GM23248 (cell line): Measurements from ENCODE around the gene SH3PXD2A. TPM values are rescaled to one million over a fixed set of nuclear protein-coding genes. Genes with fewer than 3 reads are reported as not detected.

Source experiments
- DNase-seq: peaks from one replicate; pipeline ENCODE4 v3.0.0-alpha.2; 2015
- H2AFZ ChIP-seq: fragments of 200-600 bp; sonication (generic); 2 replicates; pipeline ENCODE4 v1.6.1; 2016; ENCODE audit warnings: antibody characterized with exemption
- H3F3A ChIP-seq: fragments of 200-600 bp; sonication (generic); 2 replicates; pipeline ENCODE4 v1.6.1; 2016; ENCODE audit warnings: mild to moderate bottlenecking, antibody characterized with exemption, mixed run types; ENCODE audit not compliant: insufficient read depth
- H3K27ac ChIP-seq: fragments of 200-600 bp; sonication (generic); 2 replicates; pipeline ENCODE4 v1.5.1; 2016; ENCODE audit warnings: mild to moderate bottlenecking
- H3K27me3 ChIP-seq: fragments of 200-600 bp; sonication (generic); replicated peaks from 2 replicates; pipeline ENCODE4 v1.6.1; 2016; ENCODE audit warnings: mild to moderate bottlenecking; ENCODE audit not compliant: insufficient read depth
- H3K36me3 ChIP-seq: fragments of 200-600 bp; sonication (generic); 2 replicates; pipeline ENCODE4 v1.6.1; 2016; ENCODE audit warnings: low read depth, mild to moderate bottlenecking
- H3K4me1 ChIP-seq: fragments of 200-600 bp; sonication (generic); 2 replicates; pipeline ENCODE4 v1.6.1; 2016; ENCODE audit warnings: mild to moderate bottlenecking; ENCODE audit not compliant: insufficient read depth
- H3K4me2 ChIP-seq: fragments of 200-600 bp; sonication (generic); one replicate; pipeline ENCODE4 v1.6.1; 2016; ENCODE audit warnings: mild to moderate bottlenecking; ENCODE audit not compliant: unreplicated experiment
- H3K4me3 ChIP-seq: fragments of 200-600 bp; sonication (generic); 2 replicates; pipeline ENCODE4 v1.5.1; 2016; ENCODE audit warnings: mild to moderate bottlenecking
- H3K79me2 ChIP-seq: fragments of 200-600 bp; sonication (generic); 2 replicates; pipeline ENCODE4 v1.6.1; 2016; ENCODE audit warnings: mild to moderate bottlenecking; ENCODE audit not compliant: insufficient read depth
- H3K9ac ChIP-seq: fragments of 200-600 bp; sonication (generic); 2 replicates; pipeline ENCODE4 v1.6.1; 2016; ENCODE audit warnings: mild to moderate bottlenecking
- H3K9me2 ChIP-seq: fragments of 200-600 bp; sonication (generic); 2 replicates; pipeline ENCODE4 v1.6.1; 2016; ENCODE audit warnings: mixed run types, mild to moderate bottlenecking, moderate library complexity; ENCODE audit not compliant: insufficient read depth
- H3K9me3 ChIP-seq: fragments of 200-600 bp; sonication (generic); one replicate; pipeline ENCODE4 v1.6.1; 2017; ENCODE audit warnings: low read depth
- H4K20me1 ChIP-seq: fragments of 200-600 bp; sonication (generic); 2 replicates; pipeline ENCODE4 v1.6.0; 2016; ENCODE audit not compliant: insufficient read depth
- EZH2 ChIP-seq: fragments of 200-600 bp; sonication (generic); IDR thresholded peaks from 2 replicates; pipeline ENCODE4 v1.6.1; 2018; ENCODE audit warnings: antibody characterized with exemption, mild to moderate bottlenecking; ENCODE audit not compliant: insufficient read depth, poor library complexity, severe bottlenecking
- EZH2phosphoT487 ChIP-seq: fragments of 200-600 bp; sonication (generic); IDR thresholded peaks from 2 replicates; pipeline ENCODE4 v1.6.1; 2018; ENCODE audit warnings: antibody characterized with exemption, moderate library complexity, mild to moderate bottlenecking, low read depth; ENCODE audit not compliant: insufficient read depth
- WGBS, 2 experiments: methylation state at CpG; one replicate each; pipeline ENCODE4 v1.1.6; 2015 to 2017; ENCODE audit warnings: low lambda C conversion rate in 2 of 2, low coverage in 1 of 2; ENCODE audit errors: missing lambda C conversion rate in 2 of 2; 5-methylcytosine and 5-hydroxymethylcytosine counted together
- in situ Hi-C: fragments of 300-500 bp; cut with MboI; formaldehyde crosslinking; loops from 2 replicates; pipeline ENCODE4 v1.15.0; 2020
- polyA plus RNA-seq: library from polyadenylated mRNA; unstranded; fragments of >200 nt; fragmentation: Nextera tagmentation; extraction: Ambion mirVana; gene quantifications from 2 replicates; pipeline ENCODE4 v1.2.1, GENCODE V29; 2016
- total RNA-seq: library from RNA; depleted of rRNA; stranded (reverse); fragments of >200 nt; shearing (Covaris generic); gene quantifications from 2 replicates; pipeline ENCODE4 v1.2.3, GENCODE V29; 2014

SH3PXD2A gene
- total and polyA plus RNA-seq, 2 experiments from 2014 or later, result 34.0 to 58.0 TPM

GRCh38 chr10:103706762-103707161 lies 148.6 kb downstream of the SH3PXD2A start:
- no peak for DNase-seq
- Histone ChIP-seq H2AFZ (no peak overlapping the region), H3K9me2 (no peaks in the 10 kb centered on the region)

GRCh38 chr10:103706047-103706446 lies 149.3 kb downstream of the SH3PXD2A start:
- no peak for DNase-seq
- H2AFZ ChIP-seq, result no peak overlapping the region
- 87 to 94% methylated on average over 5 of the region's 5 CpGs for WGBS, 2 experiments
- no peak overlapping the region for H3K4me2 ChIP-seq
- in situ Hi-C loops, result loop anchor here (25.0 kb wide), 1 partner anchor 506 kb away; no protein-coding TSS in a partner anchor
- TF ChIP-seq EZH2 (no peak), EZH2phosphoT487 (no peak)
- 0 out of 2 replicates have a peak, but pooled peaks cover 4% of the 10 kb centered on the region for H3F3A ChIP-seq
- H3K9me2 ChIP-seq, result no peaks in the 10 kb centered on the region
- H3K4me1 ChIP-seq, result peaks cover 7% of the 10 kb centered on the region; the same call in 1 of the 2 replicates
- no peaks in the 10 kb centered on the region for H3K9me3 ChIP-seq
- H3K9ac ChIP-seq, result no peak overlapping the region
- no peak overlapping the region for H3K27ac ChIP-seq
- H3K4me3 ChIP-seq, result no peak overlapping the region
- H4K20me1 ChIP-seq, result no peaks in the 10 kb centered on the region
- no peaks in the 10 kb centered on the region for H3K27me3 ChIP-seq
- H3K79me2 ChIP-seq, result no peaks in the 10 kb centered on the region
- H3K36me3 ChIP-seq, result no peaks in the 10 kb centered on the region

More at GRCh38 chr10:103706762-103707161, 148.6 kb downstream of the SH3PXD2A start:
- Histone ChIP-seq H3K27me3 (no peaks in the 10 kb centered on the region), H3K27ac (no peak overlapping the region), H3K36me3 (no peaks in the 10 kb centered on the region), H3K79me2 (no peaks in the 10 kb centered on the region), H3K4me3 (no peak overlapping the region), H4K20me1 (no peaks in the 10 kb centered on the region), H3K9me3 (no peaks in the 10 kb centered on the region), H3F3A (0 out of 2 replicates have a peak, but pooled peaks cover 4% of the 10 kb centered on the region), H3K4me1 (peaks cover 7% of the 10 kb centered on the region; the same call in 1 of the 2 replicates), H3K4me2 (no peak overlapping the region), H3K9ac (no peak overlapping the region)
- no peak for TF ChIP-seq EZH2phosphoT487
- no peak for TF ChIP-seq EZH2
- in situ Hi-C loops, result loop anchor here (25.0 kb wide), 1 partner anchor 506 kb away; no protein-coding TSS in a partner anchor
- 89 to 91% methylated on average over 6 of the region's 6 CpGs for WGBS, 2 experiments

- Histone ChIP-seq H3K27ac (no peak overlapping the region), H3F3A (0 out of 2 replicates have a peak, but pooled peaks cover 1% of the 10 kb centered on the region), H3K4me2 (no peak overlapping the region), H3K27me3 (no peaks in the 10 kb centered on the region), H3K9ac (no peak overlapping the region), H3K79me2 (no peaks in the 10 kb centered on the region), H3K36me3 (no peaks in the 10 kb centered on the region), H3K4me3 (no peak overlapping the region), H2AFZ (no peak overlapping the region), H3K9me3 (no peaks in the 10 kb centered on the region), H3K4me1 (peaks cover 3% of the 10 kb centered on the region; the same call in 1 of the 2 replicates), H3K9me2 (no peaks in the 10 kb centered on the region), H4K20me1 (no peaks in the 10 kb centered on the region)
- WGBS, 2 experiments, result 82 to 83% methylated on average over 13 of the region's 13 CpGs
- in situ Hi-C loops, result loop anchor here (25.0 kb wide), 1 partner anchor 508 kb away; no protein-coding TSS in a partner anchor
- TF ChIP-seq EZH2phosphoT487, result no peak
- TF ChIP-seq EZH2, result no peak
- no peak for DNase-seq
Observed at GRCh38 chr10:103703941-103704919, 151.1 kb downstream of the SH3PXD2A start.

GRCh38 chr10:103701380-103702222 lies 153.8 kb downstream of the SH3PXD2A start:
- no peak overlapping the region for H3K27ac ChIP-seq
- no peaks in the 10 kb centered on the region for H3K79me2 ChIP-seq
- 43 to 51% methylated on average over 1 of the region's 1 CpG for WGBS, 2 experiments
- no peak overlapping the region for H2AFZ ChIP-seq
- no peak for DNase-seq
- H3K27me3 ChIP-seq, result no peaks in the 10 kb centered on the region
- no peaks in the 10 kb centered on the region for H4K20me1 ChIP-seq
- peaks cover 9% of the 10 kb centered on the region for H3K4me1 ChIP-seq
- in situ Hi-C loops, result loop anchor here (25.0 kb wide), 1 partner anchor 511 kb away; no protein-coding TSS in a partner anchor
- H3K9ac ChIP-seq, result no peak overlapping the region
- H3F3A ChIP-seq, result 0 out of 2 replicates have a peak, but pooled peaks cover 11% of the 10 kb centered on the region
- H3K9me3 ChIP-seq, result no peaks in the 10 kb centered on the region
- TF ChIP-seq EZH2 (no peak), EZH2phosphoT487 (no peak)
- no peaks in the 10 kb centered on the region for H3K9me2 ChIP-seq
- no peaks in the 10 kb centered on the region for H3K36me3 ChIP-seq
- H3K4me2 ChIP-seq, result no peak overlapping the region
- H3K4me3 ChIP-seq, result no peak overlapping the region
